SKM-1 (cell line): Measurements from ENCODE around the gene GLG1.

Experiments
- DNase-seq: peaks from one replicate; lab custom pipeline; 2025; ENCODE audit not compliant: unreplicated experiment; lab: John Stamatoyannopoulos, UW

Gene GLG1

GRCh38 chr16:74611721-74612120 lies 4.8 kb upstream of the GLG1 start:
- DNase-seq = no peak

DNA sequence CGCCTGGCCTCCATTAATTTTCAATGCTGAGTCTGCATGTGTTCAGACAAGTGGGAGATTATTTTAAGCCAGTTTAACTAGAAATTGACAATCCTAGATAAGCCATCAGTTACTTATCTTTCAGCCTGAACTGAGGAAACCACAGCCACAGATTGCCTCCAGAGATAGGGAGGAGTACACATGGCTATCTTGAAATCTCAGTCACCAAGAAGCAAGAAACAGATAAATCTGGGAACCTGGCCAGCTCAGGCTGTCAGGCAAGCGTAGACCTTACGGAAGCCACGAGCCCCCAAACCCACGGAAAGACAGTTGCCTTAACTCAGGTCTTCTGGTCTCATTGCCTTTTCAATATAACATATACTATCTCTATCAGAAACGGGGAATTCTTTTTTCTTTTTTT lies 2.0 kb upstream of the GLG1 start:
- DNase-seq = no peak

GRCh38 chr16:74608381-74608780 lies 1.5 kb upstream of the GLG1 start:
- no peak for DNase-seq

DNA sequence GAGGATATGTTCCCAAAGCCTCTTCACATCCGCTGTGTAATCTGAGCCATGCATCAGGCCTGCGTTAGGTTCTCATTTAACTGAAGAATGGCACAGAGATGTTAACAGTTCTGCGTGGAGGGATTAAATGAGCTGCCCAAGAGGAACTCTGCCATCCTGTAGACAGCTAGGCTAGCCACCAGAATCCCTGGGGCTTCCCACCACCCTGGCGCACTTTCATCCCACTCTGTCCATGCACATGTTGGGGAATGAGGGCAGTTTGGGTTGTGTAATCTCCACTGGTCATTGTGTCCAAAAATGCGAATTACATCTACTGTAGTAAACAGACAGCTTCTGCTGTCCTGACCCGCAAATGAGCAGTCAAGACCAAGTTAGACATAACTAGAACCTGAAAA lies 1.0 kb upstream of the GLG1 start:
- DNase-seq = no peak

GRCh38 chr16:74607310-74607961 lies 522 bp upstream of the GLG1 start:
- DNase-seq = no peak

- DNase-seq = no peak
These were observed 981 bp downstream of the GLG1 start for GRCh38 chr16:74605746-74606520.

GRCh38 chr16:74605332-74605731 lies 1.6 kb downstream of the GLG1 start:
- no peak for DNase-seq

- no peak for DNase-seq
These were observed 3.1 kb downstream of the GLG1 start for GRCh38 chr16:74603848-74604247.

DNA sequence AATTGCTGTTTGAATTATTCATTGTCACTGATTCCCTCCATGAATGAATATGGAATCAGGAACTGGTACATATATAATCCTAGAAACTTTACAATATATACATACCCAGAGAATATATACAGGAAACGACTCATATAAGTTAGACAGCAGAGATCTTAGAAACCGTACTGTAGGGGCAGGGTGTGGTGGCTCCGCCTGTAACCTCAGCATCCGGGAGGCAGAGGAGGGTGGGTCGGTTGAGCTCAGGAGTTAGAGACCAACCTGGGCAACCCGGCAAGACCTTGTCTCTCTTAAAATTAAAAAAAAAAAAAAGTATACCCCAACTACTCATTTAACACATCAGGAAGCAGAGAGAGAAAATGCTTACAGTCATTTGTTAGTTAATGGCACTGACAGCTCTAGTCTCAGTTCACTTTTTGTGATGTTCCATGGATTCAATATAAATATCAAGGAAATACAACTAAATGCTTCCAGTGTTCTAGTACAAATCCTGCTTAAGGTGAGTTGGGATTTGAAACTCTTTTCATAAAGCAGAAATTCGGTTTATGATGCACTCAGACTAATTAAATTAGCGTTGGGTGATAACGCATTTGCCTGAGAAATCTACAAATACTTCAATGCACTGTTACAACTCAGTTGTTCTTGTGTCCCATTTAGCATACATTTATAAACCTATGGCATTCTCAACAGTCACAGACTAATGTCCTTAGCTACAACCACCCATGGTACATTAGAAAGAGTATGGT lies 5.6 kb downstream of the GLG1 start:
- no peak for DNase-seq

GRCh38 chr16:74596586-74596985 lies 10.3 kb downstream of the GLG1 start:
- DNase-seq = no peak

- no peak for DNase-seq
These were observed 14.1 kb downstream of the GLG1 start for GRCh38 chr16:74592847-74593246.

GRCh38 chr16:74591876-74592650 lies 14.9 kb downstream of the GLG1 start:
- no peak for DNase-seq

DNA sequence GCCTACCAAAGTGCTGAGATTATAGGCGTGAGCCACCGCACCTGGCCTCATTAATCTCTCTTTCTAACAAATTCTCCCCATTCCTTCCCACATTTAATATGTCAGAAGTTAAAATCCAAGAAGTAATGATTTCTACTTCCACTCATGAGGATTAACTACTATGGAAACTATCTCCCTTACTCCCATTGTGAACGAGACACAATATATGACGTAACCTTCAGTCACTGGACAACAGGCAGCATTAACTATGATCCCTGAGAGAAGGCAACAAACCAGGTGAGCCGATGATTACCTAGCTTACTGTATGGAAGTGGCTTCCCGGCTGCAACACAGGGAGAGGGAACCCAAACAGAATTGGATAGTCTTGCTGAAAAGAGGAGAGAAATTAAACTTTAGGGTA lies 20.0 kb downstream of the GLG1 start:
- DNase-seq = no peak

GRCh38 chr16:74585846-74586443 lies 21.0 kb downstream of the GLG1 start:
- no peak for DNase-seq

- no peak for DNase-seq
These were observed 22.8 kb downstream of the GLG1 start for GRCh38 chr16:74583926-74584666.

DNA sequence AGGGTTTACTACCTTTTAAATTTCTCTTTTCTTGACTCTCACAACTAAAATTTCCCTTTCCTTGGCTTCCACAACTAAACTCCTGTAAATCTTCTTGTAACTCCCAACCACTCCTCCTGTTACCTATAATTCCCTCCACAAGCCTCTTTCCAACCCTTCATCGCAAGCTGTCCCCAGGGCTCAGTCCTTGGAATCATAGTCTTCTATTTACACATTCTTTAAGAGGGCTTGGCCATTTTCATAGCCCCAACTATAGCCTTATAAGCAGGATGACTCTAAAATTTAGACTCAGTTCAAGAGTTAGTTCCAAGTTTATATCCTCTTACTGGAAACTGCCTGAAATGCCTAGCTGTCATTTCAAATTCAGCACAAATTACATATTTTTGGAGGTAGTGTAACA lies 23.9 kb downstream of the GLG1 start:
- DNase-seq = no peak

GRCh38 chr16:74580833-74581232 lies 26.1 kb downstream of the GLG1 start:
- DNase-seq = no peak

GRCh38 chr16:74578838-74579237 lies 28.1 kb downstream of the GLG1 start:
- DNase-seq = no peak

GRCh38 chr16:74578433-74578832 lies 28.5 kb downstream of the GLG1 start:
- DNase-seq = no peak

- DNase-seq = no peak
These were observed 29.0 kb downstream of the GLG1 start for GRCh38 chr16:74577882-74578366.
